ENCODE data around the gene ADK. TPM values are rescaled to one million over a fixed set of nuclear protein-coding genes. Genes with fewer than 3 reads are reported as not detected.

Gene ADK
- total RNA-seq, 1 experiment from 2014 or later, result 159 TPM

DNA sequence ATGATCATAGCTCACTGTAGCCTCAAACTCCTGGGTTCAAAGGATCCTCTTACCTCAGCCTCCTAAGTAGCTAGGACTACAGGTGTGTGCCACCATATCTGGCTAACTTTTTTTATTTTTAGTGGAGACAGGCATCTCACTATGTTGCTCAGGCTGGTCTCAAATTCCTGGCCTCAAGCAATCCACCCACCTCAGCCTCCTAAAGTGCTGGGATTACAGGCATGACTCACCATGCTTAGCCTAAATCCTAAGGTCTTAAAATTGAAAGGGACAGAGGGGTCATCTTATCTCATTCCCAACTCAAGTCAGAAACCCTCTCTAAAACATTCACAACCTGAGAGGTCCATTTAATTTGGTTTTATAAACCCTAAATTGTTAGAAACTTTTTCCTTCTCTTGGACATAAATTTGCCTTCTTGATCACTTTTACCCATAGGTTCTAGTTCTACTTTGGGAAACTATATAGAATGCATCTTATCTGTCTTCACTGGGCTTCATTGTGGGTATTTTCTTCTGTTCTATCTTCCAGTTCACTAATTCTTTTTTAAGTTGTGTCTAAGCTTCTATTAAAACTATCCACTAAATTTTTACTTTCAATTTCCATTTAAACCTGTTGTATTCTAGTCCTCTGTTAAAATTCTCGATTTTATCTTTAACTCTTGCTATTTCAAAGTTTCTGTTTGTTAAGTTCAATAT is 492.0 kb downstream of the ADK start:
- Histone ChIP-seq H2AFZ (no peak overlapping the region), H3F3A (ENCODE audit: insufficient read depth, low read depth) (peaks cover 4% of the 10 kb centered on the region; the same call in 1 of the 2 replicates), H3K27ac (no peak overlapping the region), H3K9me2 (ENCODE audit: insufficient read depth) (no peaks in the 10 kb centered on the region), H3K36me3 (ENCODE audit: low read depth) (no peaks in the 10 kb centered on the region), H4K20me1 (ENCODE audit: insufficient read depth) (no peaks in the 10 kb centered on the region), H3K79me2 (ENCODE audit: low read depth) (no peaks in the 10 kb centered on the region), H3K4me2 (no peak overlapping the region), H3K9me3 (ENCODE audit: insufficient read depth, low read depth) (no peaks in the 10 kb centered on the region; the same call in 1 of the 2 replicates), H3K27me3 (ENCODE audit: insufficient read depth, low read depth) (no peaks in the 10 kb centered on the region), H3K4me3 (no peak overlapping the region), H3K4me1 (replicated peaks; ENCODE audit: insufficient read depth) (no peaks in the 10 kb centered on the region)
- BruUV-seq (replicated peaks), result no TSS peak
- no peak for DNase-seq
- TF ChIP-seq, protein P1, sequence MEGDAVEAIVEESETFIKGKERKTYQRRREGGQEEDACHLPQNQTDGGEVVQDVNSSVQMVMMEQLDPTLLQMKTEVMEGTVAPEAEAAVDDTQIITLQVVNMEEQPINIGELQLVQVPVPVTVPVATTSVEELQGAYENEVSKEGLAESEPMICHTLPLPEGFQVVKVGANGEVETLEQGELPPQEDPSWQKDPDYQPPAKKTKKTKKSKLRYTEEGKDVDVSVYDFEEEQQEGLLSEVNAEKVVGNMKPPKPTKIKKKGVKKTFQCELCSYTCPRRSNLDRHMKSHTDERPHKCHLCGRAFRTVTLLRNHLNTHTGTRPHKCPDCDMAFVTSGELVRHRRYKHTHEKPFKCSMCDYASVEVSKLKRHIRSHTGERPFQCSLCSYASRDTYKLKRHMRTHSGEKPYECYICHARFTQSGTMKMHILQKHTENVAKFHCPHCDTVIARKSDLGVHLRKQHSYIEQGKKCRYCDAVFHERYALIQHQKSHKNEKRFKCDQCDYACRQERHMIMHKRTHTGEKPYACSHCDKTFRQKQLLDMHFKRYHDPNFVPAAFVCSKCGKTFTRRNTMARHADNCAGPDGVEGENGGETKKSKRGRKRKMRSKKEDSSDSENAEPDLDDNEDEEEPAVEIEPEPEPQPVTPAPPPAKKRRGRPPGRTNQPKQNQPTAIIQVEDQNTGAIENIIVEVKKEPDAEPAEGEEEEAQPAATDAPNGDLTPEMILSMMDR (conservative IDR thresholded peaks at IDR 0.05), result no peak
- TF ChIP-seq EZH2 (IDR thresholded peaks at IDR 0.05; ENCODE audit: low read depth), result no peak
- POLR2A ChIA-PET (ENCODE audit: unreplicated experiment), result no interaction called here
- CTCF ChIA-PET, result no interaction called here
- intact Hi-C loops (cut with micrococcal nuclease; ENCODE audit: unreplicated experiment), result no loop called here

DNA sequence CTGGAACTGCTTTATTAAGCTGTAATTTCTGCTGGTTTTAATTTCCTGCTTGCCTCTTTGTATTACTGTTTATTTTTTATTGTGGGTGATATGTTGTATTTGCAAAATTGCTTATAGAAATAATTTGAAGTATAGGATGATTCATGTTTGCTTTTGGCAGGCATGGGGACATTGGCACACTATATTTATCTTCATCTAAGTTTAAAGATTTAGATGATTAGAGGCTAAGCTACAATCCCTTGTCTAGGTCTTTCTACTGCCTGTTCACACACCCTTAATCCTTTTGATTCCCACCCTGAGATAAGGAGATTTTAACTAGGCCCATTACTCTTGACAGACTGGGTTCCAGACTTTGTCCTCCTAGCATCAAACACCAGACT is 492.6 kb downstream of the ADK start:
- Histone ChIP-seq H3K9me2 (ENCODE audit: insufficient read depth) (no peaks in the 10 kb centered on the region), H3K9me3 (ENCODE audit: insufficient read depth, low read depth) (no peaks in the 10 kb centered on the region; the same call in 1 of the 2 replicates), H3K79me2 (ENCODE audit: low read depth) (no peaks in the 10 kb centered on the region), H3K4me1 (replicated peaks; ENCODE audit: insufficient read depth) (no peaks in the 10 kb centered on the region), H4K20me1 (ENCODE audit: insufficient read depth) (no peaks in the 10 kb centered on the region), H3K27me3 (ENCODE audit: insufficient read depth, low read depth) (no peaks in the 10 kb centered on the region), H3F3A (ENCODE audit: insufficient read depth, low read depth) (peaks cover 4% of the 10 kb centered on the region; the same call in 1 of the 2 replicates), H3K36me3 (ENCODE audit: low read depth) (no peaks in the 10 kb centered on the region), H2AFZ (no peak overlapping the region), H3K4me3 (no peak overlapping the region), H3K27ac (no peak overlapping the region), H3K4me2 (no peak overlapping the region)
- TF ChIP-seq EZH2 (IDR thresholded peaks at IDR 0.05; ENCODE audit: low read depth), result no peak
- ChIA-PET CTCF (no interaction called here), POLR2A (ENCODE audit: unreplicated experiment) (no interaction called here)
- intact Hi-C loops (cut with micrococcal nuclease; ENCODE audit: unreplicated experiment), result no loop called here
- BruUV-seq (replicated peaks), result no TSS peak
- DNase-seq, result no peak

DNA sequence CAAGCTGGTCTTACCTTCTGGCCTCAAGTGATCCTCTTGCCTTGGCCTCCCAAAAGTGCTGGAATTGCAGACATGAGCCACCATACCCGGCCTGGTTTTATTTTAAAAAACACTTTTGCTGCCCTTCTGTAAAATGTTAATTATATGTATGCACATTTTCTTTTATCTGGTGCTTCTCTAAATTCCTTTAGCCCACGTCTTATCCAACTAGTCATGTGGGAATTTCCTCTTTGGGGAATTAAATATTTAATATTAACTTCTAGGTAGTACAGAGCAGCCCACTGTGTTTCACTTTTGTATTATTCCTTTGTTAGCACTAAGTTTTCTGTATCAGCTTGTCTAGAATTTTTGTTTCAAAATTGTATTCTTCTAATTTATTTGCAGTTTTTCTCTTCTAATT is 493.7 kb downstream of the ADK start:
- no peaks in the 10 kb centered on the region for H3K4me1 ChIP-seq (replicated peaks; ENCODE audit: insufficient read depth)
- intact Hi-C loops (cut with micrococcal nuclease; ENCODE audit: unreplicated experiment), result no loop called here
- no peaks in the 10 kb centered on the region for H3K27me3 ChIP-seq (ENCODE audit: insufficient read depth, low read depth)
- H3K9me2 ChIP-seq (ENCODE audit: insufficient read depth), result no peaks in the 10 kb centered on the region; the same call in 1 of the 2 replicates
- H3K27ac ChIP-seq, result no peak overlapping the region
- H3F3A ChIP-seq (ENCODE audit: insufficient read depth, low read depth), result peaks cover 4% of the 10 kb centered on the region; the same call in 1 of the 2 replicates
- no peak for TF ChIP-seq EZH2 (IDR thresholded peaks at IDR 0.05; ENCODE audit: low read depth)
- H4K20me1 ChIP-seq (ENCODE audit: insufficient read depth), result no peaks in the 10 kb centered on the region
- H3K36me3 ChIP-seq (ENCODE audit: low read depth), result no peaks in the 10 kb centered on the region
- no peaks in the 10 kb centered on the region; the same call in 1 of the 2 replicates for H3K9me3 ChIP-seq (ENCODE audit: insufficient read depth, low read depth)
- H3K79me2 ChIP-seq (ENCODE audit: low read depth), result no peaks in the 10 kb centered on the region
- ChIA-PET POLR2A (ENCODE audit: unreplicated experiment) (no interaction called here), CTCF (no interaction called here)
- H2AFZ ChIP-seq, result no peak overlapping the region
- H3K4me2 ChIP-seq, result no peak overlapping the region
- no peak for DNase-seq
- no TSS peak for BruUV-seq (replicated peaks)
- H3K4me3 ChIP-seq, result no peak overlapping the region

DNA sequence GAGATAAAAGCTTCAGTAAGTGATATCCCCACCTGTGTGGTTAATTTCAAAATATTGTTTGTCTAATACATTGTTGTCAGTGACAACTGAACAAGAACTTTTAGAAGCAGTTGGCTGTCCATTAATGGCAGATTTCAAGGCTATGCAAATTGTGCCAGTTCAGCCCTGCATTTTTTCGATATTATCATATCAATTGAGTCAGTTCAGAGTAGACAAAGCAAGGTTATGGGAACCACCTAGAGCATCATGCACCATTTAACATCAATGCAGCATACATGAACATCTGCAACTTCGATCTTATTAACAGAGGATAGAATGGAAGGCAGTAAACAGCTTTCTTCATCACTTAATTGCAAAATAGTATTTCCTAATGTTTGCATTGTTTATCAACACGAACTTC is 494.7 kb downstream of the ADK start:
- Histone ChIP-seq H3F3A (ENCODE audit: insufficient read depth, low read depth) (peaks cover 4% of the 10 kb centered on the region; the same call in 1 of the 2 replicates), H3K9me2 (ENCODE audit: insufficient read depth) (no peaks in the 10 kb centered on the region; the same call in 1 of the 2 replicates), H3K27ac (no peak overlapping the region), H3K79me2 (ENCODE audit: low read depth) (no peaks in the 10 kb centered on the region), H3K9me3 (ENCODE audit: insufficient read depth, low read depth) (no peaks in the 10 kb centered on the region; the same call in 1 of the 2 replicates), H4K20me1 (ENCODE audit: insufficient read depth) (no peaks in the 10 kb centered on the region), H3K4me3 (no peak overlapping the region), H3K27me3 (ENCODE audit: insufficient read depth, low read depth) (no peaks in the 10 kb centered on the region), H3K4me1 (replicated peaks; ENCODE audit: insufficient read depth) (no peaks in the 10 kb centered on the region), H3K36me3 (ENCODE audit: low read depth) (no peaks in the 10 kb centered on the region), H2AFZ (no peak overlapping the region), H3K4me2 (no peak overlapping the region)
- CTCF ChIA-PET, result no interaction called here
- POLR2A ChIA-PET (ENCODE audit: unreplicated experiment), result no interaction called here
- DNase-seq, result no peak
- no TSS peak for BruUV-seq (replicated peaks)
- no peak for TF ChIP-seq EZH2 (IDR thresholded peaks at IDR 0.05; ENCODE audit: low read depth)
- TF ChIP-seq, protein P1 (conservative IDR thresholded peaks at IDR 0.05), result no peak
- intact Hi-C loops (cut with micrococcal nuclease; ENCODE audit: unreplicated experiment), result no loop called here
